Measurements from ENCODE around the gene BAIAP2. TPM values are rescaled to one million over a fixed set of nuclear protein-coding genes. Genes with fewer than 3 reads are reported as not detected.

Gene BAIAP2, protein sequence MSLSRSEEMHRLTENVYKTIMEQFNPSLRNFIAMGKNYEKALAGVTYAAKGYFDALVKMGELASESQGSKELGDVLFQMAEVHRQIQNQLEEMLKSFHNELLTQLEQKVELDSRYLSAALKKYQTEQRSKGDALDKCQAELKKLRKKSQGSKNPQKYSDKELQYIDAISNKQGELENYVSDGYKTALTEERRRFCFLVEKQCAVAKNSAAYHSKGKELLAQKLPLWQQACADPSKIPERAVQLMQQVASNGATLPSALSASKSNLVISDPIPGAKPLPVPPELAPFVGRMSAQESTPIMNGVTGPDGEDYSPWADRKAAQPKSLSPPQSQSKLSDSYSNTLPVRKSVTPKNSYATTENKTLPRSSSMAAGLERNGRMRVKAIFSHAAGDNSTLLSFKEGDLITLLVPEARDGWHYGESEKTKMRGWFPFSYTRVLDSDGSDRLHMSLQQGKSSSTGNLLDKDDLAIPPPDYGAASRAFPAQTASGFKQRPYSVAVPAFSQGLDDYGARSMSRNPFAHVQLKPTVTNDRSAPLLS
- 22.3 and 28.5 TPM in 2 replicates for total RNA-seq

DNA sequence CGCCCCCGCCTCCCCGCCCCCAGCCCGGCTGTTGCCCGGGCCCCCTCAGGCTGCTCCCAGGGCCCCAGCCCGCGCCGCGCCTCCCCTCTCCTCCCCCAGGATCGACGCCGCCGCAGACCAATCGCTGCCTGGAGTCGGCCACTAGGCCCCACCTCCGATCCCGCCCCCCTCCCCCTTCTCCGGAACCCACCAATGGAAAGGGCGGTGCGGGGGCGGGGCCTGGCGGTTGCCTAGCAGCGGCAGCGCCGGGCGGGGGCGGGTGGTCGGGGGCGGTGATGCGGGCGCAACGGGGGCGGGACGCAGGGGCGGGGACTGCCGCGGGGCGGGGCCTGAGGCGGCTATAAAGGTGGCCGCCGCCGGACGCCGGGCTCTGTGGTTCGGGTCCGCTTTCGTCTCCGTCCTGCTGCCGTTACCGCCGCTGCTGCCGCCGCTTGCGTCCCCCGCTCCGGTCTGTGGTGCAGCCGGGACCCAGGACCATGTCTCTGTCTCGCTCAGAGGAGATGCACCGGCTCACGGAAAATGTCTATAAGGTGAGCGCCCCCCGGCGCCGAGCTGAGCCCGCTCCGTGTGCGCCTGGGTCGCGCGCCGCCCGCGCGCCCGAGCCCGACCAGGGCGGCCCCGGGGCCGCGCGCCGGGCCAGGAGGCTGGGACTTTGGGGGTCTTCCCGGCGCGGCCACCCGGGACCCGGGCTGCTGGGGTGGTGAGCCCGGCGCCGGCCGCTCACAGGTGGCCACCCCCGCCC is at the start of gene BAIAP2:
BAIAP2 (plus strand) TSS at position 373 of the 742 bp plus-strand sequence; CDS start at position 477, 104 bp downstream.

DNA sequence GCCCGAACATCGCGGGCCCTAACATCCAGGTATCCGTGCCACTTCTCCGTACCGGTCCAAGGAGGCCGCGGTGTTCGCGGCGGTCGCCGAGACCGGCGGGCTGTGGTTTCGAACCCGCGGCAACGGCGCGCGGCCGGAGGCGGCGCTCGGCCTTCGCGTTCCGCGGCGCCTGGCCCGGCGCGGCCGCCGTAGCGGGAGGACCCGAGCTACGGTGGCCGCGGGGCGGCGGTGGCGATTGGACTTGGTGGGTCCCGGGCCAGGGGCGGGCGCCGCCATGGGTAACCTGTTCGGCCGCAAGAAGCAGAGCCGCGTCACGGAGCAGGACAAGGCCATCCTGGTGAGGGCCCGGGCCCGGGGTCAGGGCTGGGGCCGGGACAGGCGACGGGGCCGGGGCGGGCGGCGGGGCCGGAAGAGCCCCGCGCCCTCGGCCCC is 43.3 kb upstream of the BAIAP2 start, which contains the start of gene CHMP6:
CHMP6 (plus strand) TSS at position 197 of the 432 bp plus-strand sequence; CDS start at position 275, 78 bp downstream.

DNA sequence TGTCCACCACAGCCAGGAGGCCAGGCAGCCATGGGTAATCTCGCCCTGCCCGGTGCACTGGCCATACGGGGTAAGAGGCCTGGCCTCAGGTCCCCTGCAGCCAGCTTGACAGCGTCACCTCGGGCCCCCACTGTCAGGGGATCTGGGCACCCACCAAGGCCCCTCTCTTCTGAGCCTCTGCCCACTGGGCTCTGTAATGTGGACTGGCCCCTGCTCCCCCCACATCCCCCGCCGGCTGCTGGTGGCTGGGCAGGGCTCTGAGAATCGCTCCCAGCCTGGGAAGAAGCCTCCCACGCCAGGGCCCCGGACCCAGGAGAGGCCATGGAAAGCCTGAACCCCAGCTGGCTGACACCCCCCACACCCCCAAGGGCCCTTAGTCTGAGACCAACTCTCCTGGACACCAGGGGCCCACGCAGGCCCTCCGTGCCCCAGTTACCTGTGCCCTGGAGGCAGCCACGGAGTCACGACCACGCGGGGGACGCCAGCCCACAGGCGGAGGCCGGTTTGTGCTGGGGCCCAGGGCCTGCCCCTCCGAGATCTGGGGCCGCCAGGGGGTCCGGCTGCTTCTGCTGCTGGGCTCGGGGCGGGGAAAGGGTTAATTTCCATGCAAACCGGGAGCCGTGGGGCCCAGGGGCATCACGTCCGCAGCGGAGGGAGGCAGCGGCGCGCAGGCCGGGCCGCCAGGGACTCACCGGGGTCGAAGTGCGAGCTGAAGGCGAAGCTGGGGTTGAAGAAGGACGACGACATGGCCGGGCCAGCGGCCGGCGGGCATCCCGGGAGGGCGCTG is 130.5 kb downstream of the BAIAP2 start, which contains the start of gene PVALEF:
PVALEF (plus strand) TSS at position 262 of the 787 bp plus-strand sequence. CDS start 15,720 bp downstream, outside the sequence.

DNA sequence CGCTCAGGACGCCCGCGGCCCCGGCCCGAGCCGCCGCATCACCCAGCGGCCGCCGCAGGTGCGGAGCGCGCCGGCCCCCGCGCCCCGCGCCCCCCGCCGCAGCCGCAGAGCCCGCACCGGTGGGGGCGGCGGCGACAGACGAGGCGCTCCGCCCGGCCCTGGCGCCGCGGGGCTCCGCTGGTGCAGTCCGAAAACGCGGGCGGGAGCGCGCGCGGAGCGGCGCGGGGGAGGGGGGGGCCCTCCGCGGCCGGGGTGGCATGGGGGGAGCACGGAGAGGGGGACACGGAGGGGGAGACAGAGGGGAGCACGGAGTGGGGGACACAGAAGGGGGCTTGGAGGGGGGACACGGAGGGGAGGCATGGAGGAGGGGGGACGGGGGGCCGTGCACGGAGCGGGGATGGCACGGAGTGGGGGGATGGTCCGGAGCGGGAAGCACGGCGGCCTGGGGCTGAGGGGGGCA is 131.1 kb downstream of the BAIAP2 start, which contains the start of gene AATK:
AATK (minus strand) TSS at position 189 of the 460 bp plus-strand sequence. CDS start 229 bp downstream, outside the sequence.

Other genes with a start within 250 kb of the BAIAP2 start
- 9.8 and 12.0 TPM in 2 replicates for gene CHMP6, start 43.3 kb upstream of the BAIAP2 start, total RNA-seq
- gene PVALEF, start 130.4 kb downstream of the BAIAP2 start, total RNA-seq = not detected in 2 replicates
- gene AATK, start 131.1 kb downstream of the BAIAP2 start, total RNA-seq = 0.32 TPM in 1 of 2 replicates, not detected in the other
- 11.7 and 13.7 TPM in 2 replicates for gene CEP131, start 187.8 kb downstream of the BAIAP2 start, total RNA-seq
- 8.2 and 11.3 TPM in 2 replicates for gene TEPSIN, start 203.9 kb downstream of the BAIAP2 start, total RNA-seq
- gene NDUFAF8, start 204.2 kb downstream of the BAIAP2 start, total RNA-seq = 43.7 and 71.5 TPM in 2 replicates